Natural killer cell (primary cell): Measurements from ENCODE around the gene OXNAD1. TPM values are rescaled to one million over a fixed set of nuclear protein-coding genes. Genes with fewer than 3 reads are reported as not detected.
A peak's percentile ranks its signal among the peaks of the same experiment; 100 is the strongest.

Experiments
- ATAC-seq, 3 donors: fragments of 150-1000 bp in 2 of 3; fragments of 200-7000 bp in 1 of 3; cut with Tn5 transposase; 1 replicate in 1 of 3; 2 replicates in 2 of 3; pipeline ENCODE4 v1.10.0; 2021; ENCODE audit warnings: mild to moderate bottlenecking in 2 of 3, moderate library complexity in 2 of 3
- DNase-seq, 2 donors: peaks; one replicate each; pipeline versions ENCODE4 v3.0.0 to v3.0.0-alpha.2; 2013 to 2021; ENCODE audit warnings: mixed read lengths in 1 of 2
- H3K27ac ChIP-seq: one replicate; pipeline ENCODE4 v1.5.1; 2013; ENCODE audit warnings: mild to moderate bottlenecking, low read length
- H3K27me3 ChIP-seq: one replicate; pipeline ENCODE4 v1.6.1; 2013; ENCODE audit warnings: low read length; ENCODE audit not compliant: control insufficient read depth, insufficient read depth
- H3K36me3 ChIP-seq: one replicate; pipeline ENCODE4 v1.6.1; 2013; ENCODE audit warnings: low read length; ENCODE audit not compliant: control insufficient read depth, insufficient read depth
- H3K4me1 ChIP-seq: one replicate; pipeline ENCODE4 v1.6.1; 2013; ENCODE audit warnings: low read length; ENCODE audit not compliant: control insufficient read depth, insufficient read depth
- H3K4me3 ChIP-seq: one replicate; pipeline ENCODE4 v1.5.1; 2013; ENCODE audit warnings: low read length
- H3K9me3 ChIP-seq: one replicate; pipeline ENCODE4 v1.6.1; 2013; ENCODE audit warnings: low read length; ENCODE audit not compliant: control insufficient read depth, insufficient read depth
- H3K27ac Mint-ChIP-seq, 2 donors: one replicate each; pipeline ENCODE4 v1.8.0; 2022; ENCODE audit warnings: mild to moderate bottlenecking in 2 of 2, mixed read lengths in 2 of 2, moderate library complexity in 1 of 2
- H3K27me3 Mint-ChIP-seq, 2 donors: one replicate each; pipeline ENCODE4 v1.8.0; 2022; ENCODE audit warnings: low read depth in 2 of 2, mixed read lengths in 2 of 2
- H3K36me3 Mint-ChIP-seq: one replicate; pipeline ENCODE4 v1.8.0; 2022; ENCODE audit warnings: mixed read lengths
- H3K4me1 Mint-ChIP-seq, 2 donors: one replicate each; pipeline ENCODE4 v1.8.0; 2022; ENCODE audit warnings: mixed read lengths in 2 of 2
- H3K4me3 Mint-ChIP-seq: one replicate; pipeline ENCODE4 v1.8.0; 2022; ENCODE audit warnings: mild to moderate bottlenecking, moderate library complexity, mixed read lengths
- H3K9me3 Mint-ChIP-seq, 2 donors: one replicate each; pipeline ENCODE4 v1.8.0; 2022; ENCODE audit warnings: mixed read lengths in 2 of 2
- CTCF ChIP-seq: fragments of 200-600 bp; IDR thresholded peaks from one replicate; pipeline ENCODE4 v1.8.0; 2022; ENCODE audit warnings: antibody characterized with exemption
- WGBS: methylation state at CpG from one replicate; pipeline ENCODE4 v1.1.7; 2013; ENCODE audit warnings: missing lambda C conversion rate; ENCODE audit not compliant: insufficient coverage; 5-methylcytosine and 5-hydroxymethylcytosine counted together
- intact Hi-C: fragments of 100-400 bp; cut with micrococcal nuclease; formaldehyde crosslinking; loops from one replicate; pipeline ENCODE4 v1.14.2; 2022
- total RNA-seq, 4 donors: library from RNA; stranded (reverse); fragments of 120-200 nt in 1 of 4; gene quantifications; one replicate each; pipeline versions ENCODE4 v1.2.3 to v1.2.4, GENCODE V29; 2013 to 2022

The OXNAD1 gene
- total RNA-seq, 3 donors from 2014 or later (not counting 1 experiment from before 2014, with no cell fraction given), result 16.7 to 26.1 (median 22.3) TPM

- peaks cover 5% of the 10 kb centered on the region for H3K4me1 ChIP-seq
- H3K27ac ChIP-seq, result no peak overlapping the region
- H3K27me3 ChIP-seq, result no peaks in the 10 kb centered on the region
- H3K36me3 ChIP-seq, result no peaks in the 10 kb centered on the region
- no peak overlapping the region for H3K4me3 Mint-ChIP-seq
- H3K9me3 ChIP-seq, result no peaks in the 10 kb centered on the region
- 87% methylated on average over 5 of the region's 5 CpGs for WGBS
- H3K27ac Mint-ChIP-seq, result no peak overlapping the region
- no peaks in the 10 kb centered on the region for H3K27me3 Mint-ChIP-seq
- no peak for DNase-seq
- no peak overlapping the region for H3K4me3 ChIP-seq
- no peak for ATAC-seq
- no peaks in the 10 kb centered on the region for H3K9me3 Mint-ChIP-seq
- H3K4me1 Mint-ChIP-seq, result peaks cover 0 to 11% of the 10 kb centered on the region in 2 donors
- intact Hi-C loops, result loop anchor here (5.0 kb wide), 1 partner anchor 1046 kb away; no protein-coding TSS in a partner anchor
- H3K36me3 Mint-ChIP-seq, result no peaks in the 10 kb centered on the region
- TF ChIP-seq CTCF, result no peak
These were observed 16.5 kb upstream of the OXNAD1 start for GRCh38 chr3:16248556-16248955.

GRCh38 chr3:16249336-16249735, 15.7 kb upstream of the OXNAD1 start:
- intact Hi-C loops, result loop anchor here (5.0 kb wide), 1 partner anchor 1047 kb away; no protein-coding TSS in a partner anchor

GRCh38 chr3:16249886-16250285, 15.1 kb upstream of the OXNAD1 start:
- Histone ChIP-seq H3K4me1 (peaks cover 5% of the 10 kb centered on the region), H3K27me3 (no peaks in the 10 kb centered on the region), H3K9me3 (no peaks in the 10 kb centered on the region), H3K27ac (no peak overlapping the region), H3K4me3 (no peak overlapping the region), H3K36me3 (no peaks in the 10 kb centered on the region)
- Mint-ChIP-seq H3K9me3 (no peaks in the 10 kb centered on the region), H3K27me3 (no peaks in the 10 kb centered on the region), H3K4me1 (peaks cover 0 to 11% of the 10 kb centered on the region in 2 donors), H3K4me3 (no peak overlapping the region), H3K27ac (no peak overlapping the region), H3K36me3 (no peaks in the 10 kb centered on the region)
- 100% methylated on average over 2 of the region's 3 CpGs for WGBS
- ATAC-seq, result no peak
- no peak for DNase-seq
- intact Hi-C loops, result loop anchor here (5.0 kb wide), 1 partner anchor 1048 kb away; no protein-coding TSS in a partner anchor
- TF ChIP-seq CTCF, result no peak

More at GRCh38 chr3:16249336-16249735, 15.7 kb upstream of the OXNAD1 start:
- Mint-ChIP-seq H3K27me3 (no peaks in the 10 kb centered on the region), H3K27ac (no peak overlapping the region), H3K9me3 (no peaks in the 10 kb centered on the region), H3K36me3 (no peaks in the 10 kb centered on the region), H3K4me3 (no peak overlapping the region), H3K4me1 (peaks cover 0 to 11% of the 10 kb centered on the region in 2 donors)
- H3K4me1 ChIP-seq, result peaks cover 5% of the 10 kb centered on the region
- H3K27ac ChIP-seq, result no peak overlapping the region
- no peaks in the 10 kb centered on the region for H3K9me3 ChIP-seq
- H3K27me3 ChIP-seq, result no peaks in the 10 kb centered on the region
- no peaks in the 10 kb centered on the region for H3K36me3 ChIP-seq
- H3K4me3 ChIP-seq, result no peak overlapping the region
- peak in 1 of 2 donors; percentile 43 for DNase-seq
- no peak for ATAC-seq
- TF ChIP-seq CTCF, result no peak
- WGBS, result 74% methylated on average over 3 of the region's 3 CpGs
